ENCODE data around the gene A1BG.

GRCh38 chr19:58398087-58398486 is 44.8 kb upstream of the A1BG start:
- TF ChIP-seq CTCF (IDR thresholded peaks at IDR 0.05; ENCODE audit: insufficient read depth, low read length, poor library complexity, severe bottlenecking) (no peak), EZH2phosphoT487 (conservative IDR thresholded peaks at IDR 0.05; ENCODE audit: low read length) (no peak)

All from SU-DHL-6 (cell line).